Measurements from ENCODE around the gene RAD50.

GRCh38 chr5:132662004-132662401 is 105.2 kb downstream of the RAD50 start:
- TF ChIP-seq, protein P1, sequence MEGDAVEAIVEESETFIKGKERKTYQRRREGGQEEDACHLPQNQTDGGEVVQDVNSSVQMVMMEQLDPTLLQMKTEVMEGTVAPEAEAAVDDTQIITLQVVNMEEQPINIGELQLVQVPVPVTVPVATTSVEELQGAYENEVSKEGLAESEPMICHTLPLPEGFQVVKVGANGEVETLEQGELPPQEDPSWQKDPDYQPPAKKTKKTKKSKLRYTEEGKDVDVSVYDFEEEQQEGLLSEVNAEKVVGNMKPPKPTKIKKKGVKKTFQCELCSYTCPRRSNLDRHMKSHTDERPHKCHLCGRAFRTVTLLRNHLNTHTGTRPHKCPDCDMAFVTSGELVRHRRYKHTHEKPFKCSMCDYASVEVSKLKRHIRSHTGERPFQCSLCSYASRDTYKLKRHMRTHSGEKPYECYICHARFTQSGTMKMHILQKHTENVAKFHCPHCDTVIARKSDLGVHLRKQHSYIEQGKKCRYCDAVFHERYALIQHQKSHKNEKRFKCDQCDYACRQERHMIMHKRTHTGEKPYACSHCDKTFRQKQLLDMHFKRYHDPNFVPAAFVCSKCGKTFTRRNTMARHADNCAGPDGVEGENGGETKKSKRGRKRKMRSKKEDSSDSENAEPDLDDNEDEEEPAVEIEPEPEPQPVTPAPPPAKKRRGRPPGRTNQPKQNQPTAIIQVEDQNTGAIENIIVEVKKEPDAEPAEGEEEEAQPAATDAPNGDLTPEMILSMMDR (conservative IDR thresholded peaks at IDR 0.05; ENCODE audit: low read depth, low read length): no peak
- no peak for TF ChIP-seq POLR2A (IDR thresholded peaks at IDR 0.05; ENCODE audit: low read depth, low read length)
- no peak for TF ChIP-seq RAD21 (IDR thresholded peaks at IDR 0.05; ENCODE audit: low read length)
- no peak for TF ChIP-seq RCOR1 (IDR thresholded peaks at IDR 0.05; ENCODE audit: insufficient replicate concordance, low read length)
- TF ChIP-seq MXI1 (IDR thresholded peaks at IDR 0.05; ENCODE audit: borderline replicate concordance, low read depth, low read length): no peak
- TF ChIP-seq CEBPB (IDR thresholded peaks at IDR 0.05; ENCODE audit: low read depth, low read length): no peak
- TF ChIP-seq, protein P2, sequence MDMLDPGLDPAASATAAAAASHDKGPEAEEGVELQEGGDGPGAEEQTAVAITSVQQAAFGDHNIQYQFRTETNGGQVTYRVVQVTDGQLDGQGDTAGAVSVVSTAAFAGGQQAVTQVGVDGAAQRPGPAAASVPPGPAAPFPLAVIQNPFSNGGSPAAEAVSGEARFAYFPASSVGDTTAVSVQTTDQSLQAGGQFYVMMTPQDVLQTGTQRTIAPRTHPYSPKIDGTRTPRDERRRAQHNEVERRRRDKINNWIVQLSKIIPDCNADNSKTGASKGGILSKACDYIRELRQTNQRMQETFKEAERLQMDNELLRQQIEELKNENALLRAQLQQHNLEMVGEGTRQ (IDR thresholded peaks at IDR 0.05; ENCODE audit: low read depth, low read length): no peak
- TF ChIP-seq RFX5 (IDR thresholded peaks at IDR 0.05; ENCODE audit: low read depth, low read length): no peak
- TF ChIP-seq NFE2L2 (IDR thresholded peaks at IDR 0.05; ENCODE audit: low read depth, low read length): no peak
- no peak for TF ChIP-seq BHLHE40 (IDR thresholded peaks at IDR 0.05; ENCODE audit: low read depth, low read length)
- no peak for TF ChIP-seq SMC3 (IDR thresholded peaks at IDR 0.05; ENCODE audit: low read depth, low read length)

Data from IMR-90 (cell line).